GM21529 (cell line): ENCODE results near the gene ORMDL3.

ENCODE experiments used
- ATAC-seq: cut with Tn5 transposase; IDR thresholded peaks from one replicate; pipeline ENCODE4 v1.9.1; 2021; ENCODE audit not compliant: unreplicated experiment

ORMDL3 gene

GRCh38 chr17:39927101-39927928 lies at the start of gene ORMDL3, which contains the start of gene LRRC3C:
ORMDL3 (minus strand) TSS chr17:39927601; CDS start chr17:39924203, 3,398 bp downstream.
LRRC3C (plus strand) TSS chr17:39927732; CDS start chr17:39941524, 13,792 bp downstream.
- ATAC-seq, result peak; percentile 73

GRCh38 chr17:39975801-39976200 lies 48.4 kb upstream of the ORMDL3 start:
- ATAC-seq, result no peak

- ATAC-seq, result no peak
Observed at GRCh38 chr17:39974433-39974832, 47.0 kb upstream of the ORMDL3 start.

GRCh38 chr17:39973496-39973895 lies 46.1 kb upstream of the ORMDL3 start:
- ATAC-seq, result no peak

DNA sequence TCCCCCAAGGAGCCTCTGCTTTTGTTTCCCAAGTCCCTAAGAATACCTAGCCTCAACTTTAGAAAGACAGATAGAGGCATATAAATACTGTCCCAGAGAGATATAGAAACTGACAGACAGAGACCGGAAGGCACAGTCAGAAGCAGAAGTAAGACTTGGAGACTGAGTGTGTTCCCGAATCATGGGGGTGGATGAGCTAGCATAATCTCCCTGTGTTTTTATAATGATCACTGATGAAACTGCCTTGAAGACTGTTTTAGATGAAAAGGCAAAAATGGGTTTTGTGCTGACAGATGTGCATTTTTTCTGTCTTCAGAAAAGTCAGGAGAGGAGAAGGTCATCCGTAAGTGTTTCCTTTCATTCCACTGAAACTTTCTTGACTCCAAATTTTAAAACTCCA lies 44.9 kb upstream of the ORMDL3 start:
- no peak for ATAC-seq

- no peak for ATAC-seq
Observed at GRCh38 chr17:39971076-39971603, 43.7 kb upstream of the ORMDL3 start.

GRCh38 chr17:39970157-39970692 lies 42.8 kb upstream of the ORMDL3 start:
- no peak for ATAC-seq

- ATAC-seq, result no peak
Observed at GRCh38 chr17:39969375-39969774, 42.0 kb upstream of the ORMDL3 start.

DNA sequence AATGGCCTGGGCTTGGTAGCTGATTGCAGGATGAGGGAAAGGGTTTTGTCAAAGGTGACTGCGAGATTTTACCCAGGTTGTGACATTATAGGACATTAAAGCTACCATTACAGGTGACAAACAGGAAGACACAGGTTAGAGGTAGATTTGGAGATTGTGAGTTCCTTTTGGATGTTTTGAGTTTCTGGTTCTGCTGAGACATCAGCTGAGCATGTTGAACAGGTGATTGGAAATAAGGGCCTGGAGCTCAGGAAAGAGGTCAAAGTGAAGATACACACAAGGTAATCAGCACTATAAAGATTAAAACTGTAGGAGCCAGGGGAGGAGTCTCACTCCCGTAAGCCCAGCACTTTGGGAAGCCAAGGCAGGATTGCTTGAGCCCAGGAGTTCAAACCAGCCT lies 41.4 kb upstream of the ORMDL3 start:
- no peak for ATAC-seq

GRCh38 chr17:39966771-39967170 lies 39.4 kb upstream of the ORMDL3 start:
- no peak for ATAC-seq

DNA sequence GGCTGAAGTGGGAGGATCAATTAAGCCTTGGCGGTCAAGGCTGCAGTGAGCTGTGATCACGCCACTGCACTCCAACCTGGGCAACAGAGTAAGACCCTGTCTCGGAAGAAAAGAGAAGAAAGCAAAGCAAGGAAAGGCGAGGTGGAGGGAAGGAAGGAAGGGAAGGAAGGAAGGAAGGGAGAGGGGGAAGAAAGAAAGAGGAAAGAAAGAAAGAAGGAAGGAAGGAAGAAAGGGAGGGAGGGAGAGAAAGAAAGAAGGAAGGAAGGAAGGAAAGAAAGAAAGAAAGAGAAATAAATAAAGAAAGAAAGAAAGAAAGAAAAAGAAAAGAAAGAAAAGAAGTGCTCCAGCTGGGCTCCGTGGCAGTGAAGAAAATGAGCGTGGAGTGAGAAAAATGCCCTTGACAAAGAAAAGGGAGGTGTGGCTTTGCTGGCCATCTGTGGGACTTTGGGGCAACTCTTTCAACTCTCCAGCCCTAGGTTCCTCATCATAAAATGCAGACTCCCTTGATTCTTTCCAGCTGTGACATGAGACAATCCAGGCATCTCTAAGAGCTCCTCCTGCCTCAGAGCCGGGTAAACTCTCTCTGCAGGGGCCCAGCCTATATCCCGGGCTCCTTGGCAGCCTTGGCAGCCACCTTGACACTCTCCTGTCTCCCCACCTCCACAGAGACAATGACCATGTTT lies 37.8 kb upstream of the ORMDL3 start:
- no peak for ATAC-seq

- ATAC-seq, result no peak
Observed at GRCh38 chr17:39963829-39964228, 36.4 kb upstream of the ORMDL3 start.

- ATAC-seq, result no peak
Observed at GRCh38 chr17:39962642-39963220, 35.3 kb upstream of the ORMDL3 start, which contains the start of gene GSDMA. GSDMA (plus strand) TSS chr17:39963004; CDS start chr17:39965688, 2,684 bp downstream.

- no peak for ATAC-seq
Observed at GRCh38 chr17:39960524-39961041, 33.2 kb upstream of the ORMDL3 start.

- no peak for ATAC-seq
Observed at GRCh38 chr17:39955726-39956225, 28.4 kb upstream of the ORMDL3 start.

GRCh38 chr17:39954876-39955275 lies 27.5 kb upstream of the ORMDL3 start:
- no peak for ATAC-seq

GRCh38 chr17:39953471-39953888 lies 26.1 kb upstream of the ORMDL3 start:
- no peak for ATAC-seq

GRCh38 chr17:39952680-39953470 lies 25.5 kb upstream of the ORMDL3 start:
- ATAC-seq, result peak; percentile 76

DNA sequence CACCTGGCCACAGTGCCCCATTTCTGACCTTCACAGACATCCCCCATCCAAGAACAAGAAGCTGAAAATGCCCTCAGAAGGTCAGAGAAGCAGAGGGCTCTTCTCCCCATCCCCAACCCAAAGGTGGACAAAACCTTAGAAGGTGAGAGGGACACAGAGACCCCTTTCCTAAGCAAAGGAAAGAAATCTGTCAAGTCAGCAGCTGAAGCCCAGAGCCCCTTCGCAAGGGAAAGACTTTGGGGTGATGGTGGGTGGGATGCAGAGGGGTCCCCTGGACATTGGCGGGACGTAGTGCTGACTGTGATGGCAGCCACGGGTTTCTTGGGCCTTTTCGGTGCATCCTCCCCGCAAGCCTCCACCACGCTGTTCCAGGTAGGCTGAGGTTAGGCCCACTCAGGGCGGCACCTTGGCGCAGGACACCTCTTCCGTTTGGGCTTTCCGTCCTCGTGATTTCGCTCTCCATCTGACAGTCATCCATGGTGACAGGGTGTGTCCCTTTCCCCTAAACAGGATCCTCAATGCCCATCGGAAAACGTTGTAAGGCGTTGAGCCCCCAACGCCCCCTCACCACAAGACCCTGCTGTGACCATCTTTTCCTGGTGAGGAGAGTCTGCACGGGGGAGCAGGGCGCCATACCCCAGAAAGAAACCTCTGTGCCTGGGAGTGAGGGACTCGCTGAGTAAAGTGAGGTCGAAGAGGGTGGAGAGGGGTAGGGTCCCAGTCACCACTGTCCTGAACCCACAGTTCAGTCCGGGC lies 24.7 kb upstream of the ORMDL3 start:
- no peak for ATAC-seq
